HFFc6 (cell line): ENCODE results near the gene SMAD9. TPM values are rescaled to one million over a fixed set of nuclear protein-coding genes. Genes with fewer than 3 reads are reported as not detected.

Experiments
- DNase-seq: peaks from one replicate; pipeline ENCODE4 v3.0.0-alpha.2; 2018
- H3K27ac Mint-ChIP-seq: 2 replicates; pipeline ENCODE4 v1.8.0; 2020; ENCODE audit warnings: mild to moderate bottlenecking, mixed read lengths
- H3K27me3 Mint-ChIP-seq: 2 replicates; pipeline ENCODE4 v1.8.0; 2021; ENCODE audit warnings: mild to moderate bottlenecking, moderate library complexity, mixed read lengths; ENCODE audit not compliant: insufficient read depth
- H3K36me3 Mint-ChIP-seq: 2 replicates; pipeline ENCODE4 v1.8.0; 2021; ENCODE audit warnings: low read depth, mixed read lengths
- H3K4me1 Mint-ChIP-seq: 2 replicates; pipeline ENCODE4 v1.8.0; 2020; ENCODE audit warnings: low read depth, mixed read lengths
- H3K4me3 Mint-ChIP-seq: 2 replicates; pipeline ENCODE4 v1.8.0; 2020; ENCODE audit warnings: mild to moderate bottlenecking, moderate library complexity, mixed read lengths
- H3K9me3 Mint-ChIP-seq: 2 replicates; pipeline ENCODE4 v1.8.0; 2020; ENCODE audit warnings: mild to moderate bottlenecking, mixed read lengths
- total RNA-seq, 6 experiments: library from RNA; stranded (reverse); fragmentation: NEBNext Ultra II Directional; extraction: Animal tissue kit (Norgen Biotek cat#: 25700); gene quantifications; 2 replicates in 1 of 6; 3 replicates in 5 of 6; pipeline ENCODE4 v1.2.3, GENCODE V29; 2021
- TF ChIP-seq, protein P1 (sequence below): fragments of 200-600 bp; sonication (generic); IDR thresholded peaks from 2 replicates; pipeline ENCODE4 v1.5.0; 2021; ENCODE audit warnings: antibody characterized with exemption, mild to moderate bottlenecking

Gene SMAD9
- total RNA-seq, 6 experiments from 2014 or later = 10.7 to 22.5 (median 17.9) TPM

DNA sequence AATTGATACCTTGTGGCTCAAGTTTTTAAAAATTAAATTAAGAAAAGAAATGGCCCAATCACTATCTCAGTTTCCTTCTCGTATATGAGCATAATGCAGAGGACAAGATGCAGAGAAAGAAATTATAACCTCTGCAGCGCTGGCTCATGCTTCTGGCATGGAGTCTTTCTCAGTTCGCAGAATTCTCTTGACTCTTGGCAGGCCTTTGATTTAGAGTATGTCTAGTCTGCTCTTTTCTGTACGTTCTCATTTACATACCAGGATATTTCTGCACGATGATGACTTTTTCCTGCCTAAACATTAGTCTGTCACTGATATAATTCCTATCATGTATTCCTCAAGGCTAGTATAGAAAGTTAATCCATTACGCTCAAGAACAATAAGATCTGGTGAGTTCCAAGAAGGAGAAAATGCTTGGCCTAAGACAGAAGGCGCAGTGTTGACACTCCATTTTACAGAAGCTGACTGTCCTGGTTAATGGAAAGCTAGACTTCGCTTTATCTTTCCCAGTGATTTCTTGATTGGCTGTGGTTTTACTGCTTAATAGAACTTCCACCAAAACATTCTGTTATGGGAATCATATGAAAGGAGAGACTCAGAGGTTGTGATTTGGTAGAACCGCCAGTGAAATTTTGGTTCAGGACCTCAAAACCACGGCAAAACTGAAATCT, 1.7 kb upstream of the SMAD9 start:
- no peaks in the 10 kb centered on the region for H3K9me3 Mint-ChIP-seq
- H3K27ac Mint-ChIP-seq = no peak overlapping the region
- no peaks in the 10 kb centered on the region for H3K36me3 Mint-ChIP-seq
- peaks cover 31% of the 10 kb centered on the region for H3K4me1 Mint-ChIP-seq
- no peak overlapping the region for H3K4me3 Mint-ChIP-seq
- TF ChIP-seq, protein P1, sequence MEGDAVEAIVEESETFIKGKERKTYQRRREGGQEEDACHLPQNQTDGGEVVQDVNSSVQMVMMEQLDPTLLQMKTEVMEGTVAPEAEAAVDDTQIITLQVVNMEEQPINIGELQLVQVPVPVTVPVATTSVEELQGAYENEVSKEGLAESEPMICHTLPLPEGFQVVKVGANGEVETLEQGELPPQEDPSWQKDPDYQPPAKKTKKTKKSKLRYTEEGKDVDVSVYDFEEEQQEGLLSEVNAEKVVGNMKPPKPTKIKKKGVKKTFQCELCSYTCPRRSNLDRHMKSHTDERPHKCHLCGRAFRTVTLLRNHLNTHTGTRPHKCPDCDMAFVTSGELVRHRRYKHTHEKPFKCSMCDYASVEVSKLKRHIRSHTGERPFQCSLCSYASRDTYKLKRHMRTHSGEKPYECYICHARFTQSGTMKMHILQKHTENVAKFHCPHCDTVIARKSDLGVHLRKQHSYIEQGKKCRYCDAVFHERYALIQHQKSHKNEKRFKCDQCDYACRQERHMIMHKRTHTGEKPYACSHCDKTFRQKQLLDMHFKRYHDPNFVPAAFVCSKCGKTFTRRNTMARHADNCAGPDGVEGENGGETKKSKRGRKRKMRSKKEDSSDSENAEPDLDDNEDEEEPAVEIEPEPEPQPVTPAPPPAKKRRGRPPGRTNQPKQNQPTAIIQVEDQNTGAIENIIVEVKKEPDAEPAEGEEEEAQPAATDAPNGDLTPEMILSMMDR = no peak
- no peaks in the 10 kb centered on the region; the same call in 1 of the 2 replicates for H3K27me3 Mint-ChIP-seq
- DNase-seq = no peak

DNA sequence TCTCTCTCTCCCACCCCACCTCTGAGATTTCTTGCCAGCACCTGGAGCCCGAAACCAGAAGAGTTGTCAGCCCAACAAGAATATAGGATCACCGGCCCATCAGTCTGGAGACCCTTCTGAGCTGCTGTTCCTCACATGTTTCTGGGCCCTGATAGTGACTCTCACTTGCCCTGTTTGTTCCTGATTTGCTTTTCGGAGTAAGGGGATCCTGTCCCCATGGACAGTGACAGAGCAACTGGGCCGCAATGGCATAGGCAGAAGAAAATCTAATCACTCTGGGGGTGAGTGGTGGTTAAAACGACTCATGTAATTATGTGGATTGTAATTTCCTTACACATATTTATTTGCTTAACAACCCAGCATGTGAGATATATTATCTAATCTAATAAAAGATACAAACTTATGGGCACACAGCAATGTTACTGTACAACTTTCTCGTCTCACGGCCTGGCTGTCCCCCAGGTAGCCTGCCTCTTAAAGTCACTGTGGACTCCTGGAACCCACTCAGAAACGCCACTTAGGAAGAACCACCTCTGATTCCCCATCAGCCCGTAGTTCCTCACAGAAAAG, 663 bp upstream of the SMAD9 start:
- DNase-seq = no peak
- Mint-ChIP-seq H3K27me3 (no peaks in the 10 kb centered on the region; the same call in 1 of the 2 replicates), H3K36me3 (no peaks in the 10 kb centered on the region), H3K27ac (peak overlapping the region; percentile 80), H3K4me1 (peaks cover 38% of the 10 kb centered on the region), H3K9me3 (no peaks in the 10 kb centered on the region), H3K4me3 (peak overlapping the region; percentile 85)
- TF ChIP-seq, protein P1 = no peak

DNA sequence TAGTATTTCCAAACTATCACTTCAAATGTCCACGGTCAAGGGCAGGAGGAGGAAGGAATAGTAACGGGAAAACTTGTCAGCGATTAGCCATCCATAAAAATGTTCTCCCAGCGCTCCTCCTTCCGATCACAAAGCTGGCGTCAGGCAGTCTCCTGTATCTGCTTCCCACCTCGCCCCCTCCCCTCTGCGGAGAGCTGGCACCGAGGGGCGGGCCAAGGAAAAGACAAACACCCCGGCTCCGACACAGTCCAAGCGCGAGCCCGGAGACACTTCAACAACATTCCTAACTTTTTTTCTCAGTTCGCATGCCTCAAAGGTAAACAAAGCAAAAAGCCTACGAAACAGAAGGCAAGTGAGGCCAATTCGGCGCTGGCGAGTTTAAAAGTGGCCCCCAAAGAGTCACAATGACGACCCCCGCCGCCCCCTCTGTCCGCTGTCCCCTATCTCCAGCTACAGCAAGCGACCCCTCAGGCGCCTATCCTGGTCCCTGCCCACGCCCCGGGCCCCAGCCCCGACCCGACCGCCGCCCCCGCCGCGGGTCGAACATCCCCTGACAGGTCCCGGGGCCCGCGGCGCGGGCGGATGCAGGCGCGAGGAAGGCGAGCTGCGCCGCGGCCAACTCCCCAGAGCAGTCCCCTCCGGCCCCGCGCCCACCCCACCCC, 736 bp downstream of the SMAD9 start:
- peak overlapping the region; percentile 98 for H3K4me3 Mint-ChIP-seq
- peak; percentile 28 for DNase-seq
- peaks cover 4% of the 10 kb centered on the region for H3K36me3 Mint-ChIP-seq
- TF ChIP-seq, protein P1 = no peak
- H3K27me3 Mint-ChIP-seq = no peaks in the 10 kb centered on the region; the same call in 1 of the 2 replicates
- no peaks in the 10 kb centered on the region for H3K9me3 Mint-ChIP-seq
- H3K27ac Mint-ChIP-seq = peak overlapping the region; percentile 89
- H3K4me1 Mint-ChIP-seq = peaks cover 44% of the 10 kb centered on the region

GRCh38 chr13:36918246-36919131, 1.5 kb downstream of the SMAD9 start:
- Mint-ChIP-seq H3K4me1 (peaks cover 44% of the 10 kb centered on the region), H3K27me3 (no peaks in the 10 kb centered on the region; the same call in 1 of the 2 replicates), H3K36me3 (peaks cover 5% of the 10 kb centered on the region), H3K4me3 (peak overlapping the region; percentile 98), H3K9me3 (no peaks in the 10 kb centered on the region), H3K27ac (peak overlapping the region; percentile 89)
- TF ChIP-seq, protein P1 = no peak
- peak; percentile 20 for DNase-seq

GRCh38 chr13:36917311-36917710, 2.7 kb downstream of the SMAD9 start:
- Mint-ChIP-seq H3K9me3 (no peaks in the 10 kb centered on the region), H3K36me3 (peaks cover 5% of the 10 kb centered on the region), H3K4me1 (peaks cover 55% of the 10 kb centered on the region), H3K27ac (peak overlapping the region; percentile 22; the same call in 1 of the 2 replicates), H3K27me3 (no peaks in the 10 kb centered on the region; the same call in 1 of the 2 replicates), H3K4me3 (peak overlapping the region; percentile 53)
- TF ChIP-seq, protein P1 = no peak
- no peak for DNase-seq
